Measurements from ENCODE around the gene PPHLN1.

Gene PPHLN1, protein sequence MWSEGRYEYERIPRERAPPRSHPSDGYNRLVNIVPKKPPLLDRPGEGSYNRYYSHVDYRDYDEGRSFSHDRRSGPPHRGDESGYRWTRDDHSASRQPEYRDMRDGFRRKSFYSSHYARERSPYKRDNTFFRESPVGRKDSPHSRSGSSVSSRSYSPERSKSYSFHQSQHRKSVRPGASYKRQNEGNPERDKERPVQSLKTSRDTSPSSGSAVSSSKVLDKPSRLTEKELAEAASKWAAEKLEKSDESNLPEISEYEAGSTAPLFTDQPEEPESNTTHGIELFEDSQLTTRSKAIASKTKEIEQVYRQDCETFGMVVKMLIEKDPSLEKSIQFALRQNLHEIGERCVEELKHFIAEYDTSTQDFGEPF

DNA sequence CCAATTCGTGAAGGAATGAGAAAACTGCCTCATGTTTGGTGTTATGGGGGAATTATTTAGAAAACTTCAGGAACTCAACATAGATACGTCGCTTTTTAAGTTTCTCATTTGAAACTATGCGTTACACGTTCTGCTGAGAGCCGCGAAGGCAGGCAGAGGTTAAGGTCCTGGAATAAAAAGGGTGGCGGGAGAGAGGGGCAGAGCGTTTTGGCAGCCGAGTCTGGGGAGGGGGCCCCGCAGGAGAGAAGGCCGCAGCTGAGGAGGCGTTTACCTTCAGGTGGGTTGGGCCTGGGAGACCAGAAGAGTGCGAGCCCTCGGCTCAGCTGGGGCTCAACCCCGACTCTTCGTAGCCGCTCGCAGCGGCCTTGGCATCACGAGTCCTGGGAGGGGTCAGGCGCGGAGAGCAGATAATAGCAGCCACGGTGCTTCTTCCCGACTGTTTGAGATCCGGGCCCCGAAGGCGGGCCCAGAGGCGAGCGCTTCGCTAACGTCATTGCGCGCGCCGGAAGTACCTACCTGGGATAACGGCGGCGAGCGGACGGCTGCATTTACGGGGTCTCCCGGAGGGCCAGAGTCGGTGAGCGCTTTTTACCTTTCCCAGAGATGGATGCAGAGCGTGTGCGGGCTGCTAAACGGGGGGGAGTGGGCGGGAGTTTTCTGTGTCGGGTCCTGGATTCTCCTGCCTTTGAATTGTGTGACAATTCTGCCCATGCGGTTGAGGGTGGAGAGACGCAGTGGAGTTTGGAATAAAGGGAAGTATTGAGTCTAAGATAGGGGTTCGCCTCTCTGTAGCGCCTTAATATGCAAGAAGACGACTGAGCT, at the start of gene PPHLN1, which contains the start of gene ZCRB1:
TSS of gene PPHLN1 (plus strand) at position 515 of the 822 bp plus-strand sequence. CDS start 9,736 bp downstream, outside the sequence.
TSS of gene ZCRB1 (minus strand) at position 442 of the 822 bp plus-strand sequence. CDS start 1,992 bp downstream, outside the sequence.
- peak; percentile 69 for DNase-seq (ENCODE audit: low read depth)

DNA sequence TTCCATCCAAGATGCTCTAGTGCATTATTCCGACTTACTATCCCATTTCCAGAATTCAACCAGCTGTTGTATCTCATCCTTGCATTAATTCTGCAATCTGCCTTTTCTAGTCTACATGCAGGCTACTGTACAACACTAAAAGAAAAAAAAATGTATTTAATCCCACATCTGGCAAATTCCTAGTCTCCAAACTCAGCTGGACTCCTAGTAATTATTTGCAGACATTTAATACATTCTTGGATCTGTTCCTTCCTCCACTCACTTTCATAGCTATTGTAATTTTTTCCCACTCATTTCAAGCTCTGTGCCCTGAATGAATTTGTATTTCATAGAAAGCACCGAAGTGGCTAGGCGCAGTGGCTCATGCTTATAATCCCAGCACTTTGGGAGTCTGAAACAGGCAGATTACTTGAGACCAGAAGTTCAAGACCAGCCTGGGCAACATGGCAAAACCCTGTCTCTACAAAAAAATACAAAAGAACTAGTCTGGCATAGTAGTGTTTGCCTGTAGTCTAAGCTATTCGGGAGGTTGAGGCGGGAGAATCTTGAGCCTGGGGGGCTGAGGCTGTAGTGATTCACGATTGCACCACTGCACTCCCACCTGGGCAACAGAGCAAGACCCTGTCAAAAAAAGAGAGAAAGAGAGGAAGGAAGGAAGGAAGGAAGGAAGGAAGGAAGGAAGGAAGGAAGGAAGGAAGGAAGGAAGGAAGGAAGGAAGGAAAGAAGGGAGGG, 48.4 kb upstream of the PPHLN1 start:
- no peak for DNase-seq (ENCODE audit: low read depth)

DNA sequence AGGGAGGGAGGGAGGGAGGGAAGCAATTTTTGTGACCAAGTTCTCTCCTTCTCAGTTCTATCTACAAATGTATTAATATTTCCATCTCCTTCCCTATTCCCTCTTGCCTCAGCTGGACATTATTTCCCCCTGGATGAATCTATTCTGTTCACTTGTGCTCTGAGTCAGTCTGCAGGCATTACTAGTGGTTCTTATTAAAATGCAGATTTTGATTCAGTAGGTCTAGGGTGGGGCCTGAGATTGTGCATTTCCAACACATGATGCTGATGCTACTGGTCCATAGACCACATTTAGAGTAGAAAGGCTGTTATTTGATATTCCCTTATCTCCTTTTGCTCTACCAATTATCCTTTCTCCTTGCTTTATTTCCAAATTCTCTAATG, 47.8 kb upstream of the PPHLN1 start:
- DNase-seq (ENCODE audit: low read depth) = no peak

DNA sequence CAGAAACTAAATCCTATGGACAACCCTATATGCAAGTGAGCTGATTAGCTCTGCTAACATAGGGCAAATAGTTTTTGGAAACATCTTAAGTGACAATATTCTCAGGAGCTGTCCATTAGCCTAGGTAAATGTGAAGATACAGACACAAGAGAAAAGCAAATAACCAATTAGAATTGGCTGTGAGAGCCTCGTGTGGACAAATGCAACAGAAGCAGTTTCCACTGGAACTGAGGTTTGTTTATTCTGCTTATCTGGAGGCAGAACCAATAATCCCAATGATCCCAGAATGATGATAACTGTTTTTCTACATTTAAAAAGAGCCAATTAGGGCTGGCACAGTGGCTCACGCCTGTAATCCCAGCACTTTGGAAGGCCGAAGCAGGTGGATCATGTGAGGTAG, 44.7 kb upstream of the PPHLN1 start:
- DNase-seq (ENCODE audit: low read depth) = no peak

DNA sequence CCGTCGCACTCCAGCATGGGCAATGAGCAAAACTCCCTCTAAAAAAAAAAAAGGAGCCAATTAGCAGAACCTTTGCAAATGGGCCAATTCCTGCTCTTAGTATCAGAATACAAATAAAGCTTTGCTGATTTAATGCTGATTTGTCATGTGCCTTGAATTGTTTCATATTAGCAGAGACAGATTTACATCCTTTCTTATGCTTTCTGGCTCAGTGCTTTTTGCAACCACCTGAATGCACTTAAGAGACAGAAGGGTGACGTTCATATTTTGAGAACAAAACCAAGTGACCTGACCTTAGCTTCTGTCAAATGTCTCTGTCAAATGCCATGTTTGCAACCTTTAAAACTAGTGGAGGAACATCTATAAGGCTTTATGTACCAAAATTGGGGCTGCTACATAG, 44.1 kb upstream of the PPHLN1 start:
- no peak for DNase-seq (ENCODE audit: low read depth)

DNA sequence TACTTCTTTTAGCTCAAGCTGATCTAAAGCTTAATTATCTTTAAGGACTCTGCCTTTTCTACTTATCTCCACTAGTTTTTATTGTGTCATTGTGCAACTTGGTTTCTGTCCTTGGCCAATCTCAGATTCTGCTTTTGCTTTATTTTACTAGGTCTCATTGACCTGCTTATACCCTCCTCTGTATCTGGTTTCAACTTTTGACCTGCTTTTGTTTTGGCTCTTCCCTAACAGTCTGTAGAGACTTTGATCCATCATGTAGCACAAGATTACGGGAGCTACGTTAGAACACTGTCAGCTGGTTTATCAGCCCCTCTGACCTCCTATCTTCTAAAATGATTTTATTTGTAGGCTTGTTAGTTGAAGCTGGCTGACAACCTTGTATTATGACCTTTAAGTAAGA, 43.7 kb upstream of the PPHLN1 start:
- DNase-seq (ENCODE audit: low read depth) = no peak

DNA sequence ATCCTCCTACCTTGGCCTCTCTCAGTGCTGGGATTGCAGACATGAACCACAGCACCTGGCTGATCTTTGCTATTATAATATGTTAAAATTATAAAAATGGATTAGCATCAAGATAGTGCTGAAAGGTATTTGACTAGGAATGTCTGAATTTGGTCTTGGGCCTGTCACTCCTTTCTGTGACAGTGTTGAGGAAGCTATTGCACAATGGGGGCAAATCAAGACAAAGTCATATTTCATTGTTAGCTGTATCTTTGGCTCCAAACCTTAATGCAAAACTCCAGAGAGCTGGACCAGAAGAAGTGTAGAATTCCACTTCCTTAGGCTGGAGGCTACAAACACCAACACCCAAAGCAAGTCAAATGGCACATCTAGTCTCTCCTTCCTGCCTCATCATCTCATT, 42.2 kb upstream of the PPHLN1 start:
- no peak for DNase-seq (ENCODE audit: low read depth)

DNA sequence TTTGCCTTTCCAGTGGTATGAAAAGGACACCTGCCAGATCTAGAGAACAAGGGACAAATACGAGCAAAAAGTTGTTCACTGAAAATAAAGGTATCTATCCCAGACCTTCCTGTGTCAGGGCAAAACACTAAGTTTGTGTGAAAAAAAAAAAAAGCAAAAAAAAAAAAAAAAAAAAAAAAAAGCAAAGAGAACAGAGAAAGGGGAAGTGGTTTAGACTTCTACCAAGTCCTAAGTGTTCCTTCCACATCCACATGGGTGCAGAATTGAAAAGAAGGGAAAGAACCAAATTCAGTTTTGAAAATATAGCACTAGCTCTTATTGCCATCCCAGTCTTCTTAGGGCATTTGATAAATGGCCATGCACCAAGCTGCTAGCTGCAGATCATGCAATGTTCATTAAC, 41.8 kb upstream of the PPHLN1 start:
- DNase-seq (ENCODE audit: low read depth) = no peak

DNA sequence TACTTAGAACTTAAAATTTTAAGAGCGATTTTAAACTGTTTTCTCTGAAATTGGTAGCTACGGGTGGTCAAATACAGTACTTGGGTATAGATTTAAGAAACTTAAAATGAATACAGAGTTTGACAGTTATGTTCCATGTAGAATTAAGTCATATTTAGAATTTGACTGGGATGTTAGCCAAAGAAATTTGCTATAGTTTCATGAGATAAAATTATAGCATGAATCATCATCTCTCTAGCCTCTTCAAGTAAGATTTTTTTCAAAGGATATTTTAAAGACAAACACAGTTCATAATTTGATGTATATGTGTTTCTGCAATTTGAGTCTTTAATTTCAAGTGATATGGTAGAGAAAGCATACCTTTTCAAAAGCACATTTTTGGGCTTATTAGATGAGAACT, 41.1 kb upstream of the PPHLN1 start:
- DNase-seq (ENCODE audit: low read depth) = no peak

DNA sequence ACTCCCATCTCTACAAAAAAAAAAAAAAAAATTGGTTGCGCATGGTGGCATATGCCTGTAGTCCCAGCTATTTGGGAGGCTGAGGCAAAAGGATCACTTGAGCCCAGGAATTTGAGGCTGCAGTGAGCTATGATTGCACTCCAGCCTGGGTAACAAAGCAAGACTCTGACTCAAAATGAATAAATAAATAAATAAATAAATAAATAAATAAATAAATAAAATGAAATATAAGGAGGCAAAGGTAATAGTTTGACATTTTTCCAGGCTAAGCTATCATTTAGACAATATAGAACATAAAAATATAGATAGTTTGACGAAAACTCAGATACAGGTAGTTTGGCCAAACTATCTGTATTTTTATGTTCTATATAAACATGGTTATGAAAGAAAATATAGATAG, 40.5 kb upstream of the PPHLN1 start:
- DNase-seq (ENCODE audit: low read depth) = no peak

DNA sequence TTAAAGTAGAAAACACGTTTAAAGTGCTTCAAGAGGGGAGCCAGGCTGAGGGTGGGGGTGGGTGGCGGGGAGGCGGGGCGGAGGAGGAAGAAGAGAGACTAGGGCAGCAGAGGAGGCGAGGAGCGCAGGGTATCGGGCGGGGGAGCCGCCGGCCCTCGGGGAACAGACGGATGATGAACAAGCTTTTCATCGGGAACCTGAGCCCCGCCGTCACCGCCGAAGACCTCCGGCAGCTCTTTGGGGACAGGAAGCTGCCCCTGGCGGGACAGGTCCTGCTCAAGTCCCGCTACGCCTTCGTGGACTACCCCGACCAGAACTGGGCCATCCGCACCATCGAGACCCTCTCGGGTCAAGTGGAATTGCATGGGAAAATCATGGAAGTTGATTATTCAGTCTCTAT, 39.2 kb upstream of the PPHLN1 start:
- DNase-seq (ENCODE audit: low read depth) = no peak

DNA sequence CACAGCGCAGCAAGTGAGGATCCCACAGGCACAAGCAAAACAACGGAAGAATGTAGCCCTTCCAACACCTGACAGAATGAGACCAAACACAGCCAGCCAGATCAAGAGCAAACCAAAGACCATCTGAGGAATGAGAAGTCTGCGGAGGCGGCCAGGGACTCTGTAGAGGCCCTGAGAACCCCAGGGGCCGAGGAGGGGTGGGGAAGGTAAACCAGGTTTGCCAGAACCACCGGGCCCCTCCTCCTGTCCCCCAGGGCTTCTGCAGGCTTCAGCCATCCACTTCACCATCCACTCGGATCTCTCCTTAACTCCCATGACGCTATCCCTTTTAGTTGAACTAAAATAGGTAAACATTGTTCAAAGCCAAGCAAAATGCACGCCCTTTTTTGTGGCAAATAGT, 37.4 kb upstream of the PPHLN1 start:
- DNase-seq (ENCODE audit: low read depth) = no peak

DNA sequence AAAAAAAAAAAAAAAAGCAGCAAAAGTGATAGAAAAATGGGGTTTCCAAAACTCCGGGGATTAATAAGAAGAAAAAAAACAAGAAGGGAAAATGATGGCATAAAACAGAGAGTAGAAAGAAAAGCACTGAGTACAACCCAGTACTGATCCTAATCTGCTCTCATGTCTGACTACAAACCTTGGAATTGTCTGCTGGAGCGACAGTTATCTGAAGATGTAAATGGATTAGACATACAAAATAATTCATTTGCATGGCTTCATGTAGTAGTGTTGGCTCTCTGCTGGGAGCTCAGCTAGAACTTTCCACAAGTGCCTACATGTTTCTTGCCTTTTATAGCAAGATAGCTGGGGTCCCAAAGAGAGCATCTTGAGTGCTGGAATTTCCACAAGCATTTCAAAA, 34.3 kb upstream of the PPHLN1 start:
- no peak for DNase-seq (ENCODE audit: low read depth)

DNA sequence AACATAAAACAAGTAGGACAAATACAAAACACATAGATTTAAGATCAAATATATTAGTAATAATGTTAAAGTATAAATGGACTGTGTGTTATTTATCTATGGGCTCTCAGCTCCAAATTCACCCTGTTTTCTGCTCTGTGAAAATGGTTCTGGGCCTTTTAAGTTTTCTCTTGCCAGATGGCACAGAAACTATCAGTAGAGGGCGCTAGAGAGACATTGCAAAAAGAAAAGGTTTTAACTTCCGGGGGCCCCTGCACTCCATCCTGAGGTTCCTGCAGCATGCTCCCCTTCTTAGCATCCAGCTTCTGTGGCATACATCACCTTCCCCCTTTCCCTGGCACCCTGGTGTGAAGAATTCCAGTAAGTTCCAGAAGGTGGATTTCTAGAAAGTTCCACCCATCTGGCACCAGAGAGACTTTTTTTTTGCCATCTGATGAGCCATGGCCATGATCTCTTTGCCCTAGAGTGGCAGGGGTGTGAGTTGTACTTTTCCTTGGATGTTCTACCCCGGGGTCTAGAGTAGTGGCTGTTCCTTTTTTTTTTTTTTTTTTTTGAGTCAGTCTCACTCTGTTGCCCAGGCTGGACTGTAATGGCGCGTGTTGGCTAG, 29.4 kb upstream of the PPHLN1 start:
- DNase-seq (ENCODE audit: low read depth) = no peak

DNA sequence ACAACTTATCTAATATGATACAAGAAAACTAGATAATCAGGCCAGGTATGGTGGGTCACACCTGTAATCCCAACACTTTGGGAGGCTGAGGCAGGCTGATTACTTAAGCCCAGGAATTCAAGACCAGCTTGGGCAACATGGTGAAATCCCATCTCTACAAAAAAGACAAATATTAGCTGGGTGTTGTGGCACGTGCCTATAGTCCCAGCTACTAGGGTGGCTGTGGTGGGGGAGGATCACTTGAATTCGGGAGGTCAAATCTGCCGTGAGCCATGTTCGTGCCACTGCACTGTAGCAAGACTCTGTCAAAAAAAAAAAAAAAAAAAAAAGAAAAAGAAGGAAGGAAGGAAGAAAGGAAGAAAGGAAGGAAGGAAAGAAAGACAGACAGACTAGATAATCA, 27.1 kb upstream of the PPHLN1 start:
- no peak for DNase-seq (ENCODE audit: low read depth)

DNA sequence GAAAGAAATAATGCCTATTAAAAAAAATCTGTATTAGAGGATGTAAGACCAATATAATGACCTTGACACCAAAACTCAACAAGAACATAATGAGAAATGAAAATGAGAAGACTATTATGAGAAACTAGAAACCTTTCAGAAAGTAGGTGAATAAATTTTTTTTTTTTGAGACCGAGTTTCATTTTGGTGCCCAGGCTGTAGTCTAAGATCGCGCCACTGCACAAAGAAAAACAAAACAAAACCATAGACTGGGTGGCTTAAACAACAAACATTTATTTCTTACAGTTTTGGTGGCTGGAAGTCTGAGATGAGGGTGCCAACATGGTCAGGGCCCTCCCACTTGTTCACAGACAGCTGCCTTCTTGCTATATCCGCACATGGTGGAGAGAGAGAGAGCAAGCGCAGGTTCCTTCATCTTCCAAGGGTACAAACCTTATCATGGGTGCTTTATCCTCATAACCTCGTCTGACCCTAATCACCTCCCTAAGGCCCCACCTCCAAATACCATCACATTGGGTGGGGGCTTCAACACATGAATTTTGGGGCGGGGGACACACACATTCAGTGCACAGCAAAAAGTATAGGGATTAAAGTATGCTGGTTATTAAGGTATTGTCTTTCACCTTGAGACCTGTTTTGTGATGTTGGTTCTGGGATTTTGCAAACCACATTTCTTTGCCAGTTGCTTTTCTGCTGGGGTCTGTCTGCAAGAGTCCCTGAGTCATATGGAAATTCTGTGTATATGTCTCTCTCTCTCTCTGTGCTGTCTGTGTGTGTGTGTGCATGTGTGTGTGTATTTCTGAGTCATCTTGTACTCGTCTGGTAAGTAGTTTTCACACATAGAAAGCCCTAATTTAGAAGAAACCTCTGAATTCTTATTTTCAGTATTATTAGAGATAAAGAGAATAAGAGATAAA, 26.3 kb upstream of the PPHLN1 start:
- no peak for DNase-seq (ENCODE audit: low read depth)

DNA sequence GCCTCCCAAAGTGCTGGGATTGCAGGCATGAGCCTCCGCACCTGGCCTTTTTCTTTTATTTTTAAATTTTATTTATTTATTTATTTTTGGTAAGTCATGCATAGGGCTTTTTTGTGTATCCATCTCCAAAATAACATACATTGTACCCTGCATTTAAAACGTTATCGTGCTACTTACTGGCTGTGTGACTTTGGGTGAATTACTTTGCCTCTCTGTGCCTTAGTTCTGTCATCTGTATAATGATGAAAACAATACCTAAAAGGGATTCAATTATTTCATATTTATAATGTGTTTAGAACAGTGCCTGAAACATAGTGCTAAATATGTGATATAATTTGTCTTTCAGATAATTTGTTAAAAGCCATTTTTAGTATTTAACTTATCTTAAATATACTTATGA, 19.7 kb upstream of the PPHLN1 start:
- DNase-seq (ENCODE audit: low read depth) = no peak

DNA sequence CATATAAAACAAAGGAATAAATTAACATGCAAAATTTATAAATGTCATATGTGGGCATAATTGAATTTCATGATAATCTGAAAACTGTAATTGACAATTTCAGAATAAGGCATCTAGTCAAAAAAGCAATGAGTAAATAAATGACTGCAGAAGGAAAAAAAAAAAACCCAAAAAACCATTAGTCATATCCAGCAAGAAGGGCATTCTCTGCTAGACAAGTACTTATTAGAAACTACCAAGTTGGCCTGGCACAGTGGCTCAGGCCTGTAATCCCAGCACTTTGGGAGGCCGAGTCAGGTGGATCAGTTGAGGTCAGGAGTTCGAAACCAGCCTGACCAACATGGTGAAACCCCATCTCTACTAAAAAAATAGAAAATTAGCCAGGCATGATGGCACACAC, 17.6 kb upstream of the PPHLN1 start:
- DNase-seq (ENCODE audit: low read depth) = no peak

DNA sequence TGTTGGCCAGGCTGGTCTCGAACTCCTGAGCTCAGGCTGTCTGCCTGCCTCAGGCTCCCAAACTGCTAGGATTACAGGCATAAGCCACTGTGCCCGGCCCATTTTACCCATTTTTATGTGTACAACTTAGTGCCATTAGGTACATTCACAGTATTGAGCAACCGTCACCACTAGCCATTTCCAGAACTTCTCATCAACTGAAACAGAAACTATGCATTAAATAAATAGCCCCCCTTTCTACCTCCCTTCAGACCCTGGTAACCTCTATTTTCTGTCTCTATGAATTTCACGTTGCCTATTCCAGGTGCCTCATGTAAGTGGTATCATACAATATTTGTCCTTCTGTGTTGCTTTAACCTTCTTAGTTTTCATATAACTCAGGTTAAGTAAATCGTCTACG, 16.0 kb upstream of the PPHLN1 start:
- DNase-seq (ENCODE audit: low read depth) = no peak

DNA sequence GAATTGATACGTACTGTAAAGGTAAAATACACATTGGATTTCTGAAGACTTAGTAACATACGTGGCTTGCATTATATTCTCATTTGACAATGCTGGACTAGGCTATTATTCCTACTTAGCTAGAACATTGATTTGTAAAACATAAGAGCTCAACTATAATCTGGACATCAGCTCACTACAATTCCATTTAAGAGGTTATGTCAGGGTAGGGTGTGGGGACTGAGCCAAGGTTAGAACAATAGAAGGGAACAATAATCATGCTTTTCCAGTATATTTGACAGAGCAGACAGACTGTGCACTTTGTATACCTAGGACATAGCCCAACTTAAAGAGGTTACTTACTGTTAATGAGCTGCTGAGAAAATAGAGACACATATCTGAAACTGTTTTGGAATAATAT, 10.9 kb upstream of the PPHLN1 start:
- DNase-seq (ENCODE audit: low read depth) = no peak

DNA sequence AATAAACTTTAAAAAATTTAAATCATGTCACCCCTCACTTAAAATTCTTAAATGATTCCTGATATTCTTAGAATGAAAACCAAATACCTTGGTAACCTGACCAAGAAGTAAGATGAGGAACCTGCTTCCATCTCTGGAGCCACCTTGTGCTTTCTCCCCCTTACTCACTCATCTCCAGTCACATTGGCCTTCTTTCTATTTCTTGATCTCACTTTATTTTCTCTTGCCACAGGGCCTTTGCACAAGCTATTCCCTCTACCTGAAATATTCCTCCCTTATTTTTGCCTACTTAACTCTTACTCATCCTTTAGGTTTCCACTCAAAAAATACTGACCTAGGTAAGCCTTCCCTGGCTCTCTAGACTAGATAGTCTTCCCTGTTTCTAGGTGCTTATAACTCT, 5.2 kb upstream of the PPHLN1 start:
- no peak for DNase-seq (ENCODE audit: low read depth)
